Measurements from ENCODE around the gene CNTLN.
A peak's percentile ranks its signal among the peaks of the same experiment; 100 is the strongest.
"Not testable (repeated sequence)": the region's sequence is repeated elsewhere in the genome, so short reads cannot be mapped to it uniquely, and the experiment has no call there.

The CNTLN gene

GRCh38 chr9:17134396-17135294, at the start of gene CNTLN:
CNTLN (plus strand) TSS chr9:17135040; CDS start chr9:17135066, 26 bp downstream.
- DNase-seq, result peak; percentile 96

GRCh38 chr9:17088566-17088965, 46.3 kb upstream of the CNTLN start:
- DNase-seq, result no peak

- DNase-seq, result no peak
Observed at GRCh38 chr9:17090041-17090440, 44.8 kb upstream of the CNTLN start.

- DNase-seq, result no peak
Observed at GRCh38 chr9:17116400-17116837, 18.4 kb upstream of the CNTLN start.

DNA sequence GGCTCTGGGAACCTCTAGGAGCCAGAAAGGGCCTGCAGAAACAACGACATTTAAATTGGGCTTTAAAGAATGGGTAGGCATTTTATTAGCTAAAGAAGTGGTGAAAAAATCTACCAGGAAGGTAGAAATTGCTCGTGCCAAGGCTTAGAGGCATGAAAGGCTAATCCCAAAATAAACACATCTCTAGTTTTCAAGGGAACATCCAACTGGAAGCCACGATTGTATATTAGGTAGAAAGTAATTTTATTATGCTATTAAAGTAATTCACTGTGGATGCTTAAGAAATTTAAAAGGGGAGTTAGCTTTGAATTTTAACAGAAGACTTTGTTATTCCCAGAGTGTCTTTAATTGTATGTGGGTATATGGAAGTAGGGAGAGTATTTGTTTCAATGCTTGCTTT, 17.5 kb upstream of the CNTLN start:
- DNase-seq, result no peak

DNA sequence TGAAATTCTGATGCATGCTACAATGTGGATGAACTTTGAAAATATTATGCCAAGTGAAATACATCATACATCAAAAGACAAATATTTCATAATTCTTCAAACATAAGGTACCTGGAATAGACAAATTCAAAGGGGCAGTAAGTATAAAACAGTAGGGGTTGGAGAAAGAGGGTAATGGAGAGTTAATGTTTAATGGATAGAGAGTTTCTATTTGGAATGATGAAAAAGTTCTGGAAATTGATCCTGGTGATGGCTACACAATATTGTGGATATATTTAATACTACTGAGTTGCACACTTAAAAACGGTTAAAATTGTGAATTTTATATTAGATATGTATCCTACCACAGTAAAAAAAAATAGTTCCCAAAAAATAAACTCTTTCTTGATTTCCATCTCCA, 14.6 kb upstream of the CNTLN start:
- DNase-seq, result no peak

DNA sequence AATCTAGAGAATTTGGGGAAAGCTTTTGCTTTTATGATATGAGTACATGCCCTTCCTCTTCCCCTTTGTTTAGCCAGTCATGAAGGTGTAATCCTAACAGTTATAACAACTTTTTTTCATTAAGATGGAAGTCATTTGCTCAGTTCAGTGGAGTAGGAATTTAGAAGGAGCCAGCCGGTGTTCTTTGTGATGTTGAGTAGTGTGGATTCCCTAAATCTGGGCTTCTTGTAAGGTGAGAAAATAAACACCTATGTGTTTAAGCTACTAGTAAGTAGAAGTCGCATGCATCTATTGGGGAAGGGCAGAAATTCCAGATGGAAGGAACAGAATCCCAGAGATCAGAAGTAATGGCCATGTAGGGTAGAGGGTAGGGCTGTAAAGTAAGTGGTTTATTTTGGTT, 13.6 kb upstream of the CNTLN start:
- no peak for DNase-seq

- no peak for DNase-seq
Observed at GRCh38 chr9:17130291-17130690, 4.5 kb upstream of the CNTLN start.

DNA sequence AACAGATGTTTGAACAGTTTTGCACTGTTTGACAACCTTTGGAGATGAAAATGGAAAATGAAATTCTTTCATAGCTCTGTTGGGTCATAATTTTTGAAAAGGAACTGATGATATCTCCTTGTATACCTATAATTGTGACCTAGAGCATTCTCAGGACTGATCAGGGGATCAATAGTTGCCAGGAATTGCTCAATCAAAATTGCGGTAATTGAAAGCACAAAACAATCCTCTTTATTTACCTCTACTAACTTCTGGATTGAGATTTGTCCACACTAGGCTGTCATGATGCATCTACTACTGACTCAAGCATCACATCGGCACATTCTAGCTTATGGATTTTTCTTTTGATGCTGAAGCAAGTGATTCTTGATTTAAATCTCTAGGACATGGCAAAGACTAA, 4.1 kb upstream of the CNTLN start:
- no peak for DNase-seq

DNA sequence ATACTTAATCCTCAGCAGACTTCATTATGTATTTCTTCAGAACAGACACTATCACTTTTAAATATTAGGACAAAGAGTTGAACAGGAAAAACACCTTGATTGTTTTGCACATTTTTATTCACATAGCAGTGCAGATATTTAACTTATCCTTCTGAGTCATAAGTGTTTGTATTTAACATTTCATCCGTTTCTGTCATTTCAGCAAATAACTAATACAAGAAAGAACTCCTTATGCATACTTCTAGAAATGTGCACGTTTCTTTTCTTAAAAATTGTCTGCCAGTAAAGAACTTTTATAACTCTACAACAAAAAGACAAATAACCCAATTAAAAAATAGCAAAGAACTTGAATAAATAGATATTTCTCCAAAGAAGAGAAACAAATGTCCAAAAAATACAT, 3.3 kb upstream of the CNTLN start:
- no peak for DNase-seq

DNA sequence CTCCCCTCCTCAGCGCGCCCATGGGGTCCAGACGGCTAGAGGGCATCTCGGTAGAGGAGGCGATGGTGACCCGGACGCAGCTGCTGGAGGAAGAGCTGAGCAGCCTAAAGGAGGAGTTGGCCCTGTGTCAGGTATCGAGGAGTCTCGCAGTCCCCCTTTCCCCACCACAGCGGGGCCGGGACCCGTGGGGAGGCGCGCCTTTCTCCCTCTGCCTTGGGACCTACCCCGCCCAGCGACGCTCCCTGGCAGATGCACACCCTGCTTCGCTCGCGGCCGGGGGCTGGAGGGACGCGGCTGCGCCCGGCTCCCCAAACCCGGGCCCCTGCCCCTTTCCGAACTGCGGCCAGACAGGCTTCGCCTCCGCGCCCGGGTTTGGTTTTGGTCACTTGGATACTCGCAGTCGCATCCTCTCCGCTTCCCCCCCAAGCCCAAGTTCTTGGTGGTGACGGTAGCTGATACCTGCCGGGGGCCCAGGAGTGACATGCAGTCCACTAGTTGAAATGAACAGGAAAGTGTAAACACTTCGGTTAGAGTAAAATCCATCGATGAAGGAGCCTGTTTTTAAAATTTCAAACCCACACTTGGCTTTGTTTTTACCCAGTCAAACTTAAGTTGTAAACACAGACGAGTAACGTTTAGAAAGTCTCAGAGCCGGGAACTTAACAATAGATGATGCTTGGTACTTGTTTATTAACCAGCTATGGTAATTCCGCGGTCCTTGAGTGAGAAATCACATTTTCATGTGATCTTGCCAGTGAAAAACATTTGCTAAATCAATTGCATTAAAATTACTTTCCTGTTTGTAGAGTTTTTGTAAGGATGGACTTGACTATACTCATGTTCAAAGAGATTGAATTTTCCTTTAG, 688 bp downstream of the CNTLN start:
- peak; percentile 89 for DNase-seq

- no peak for DNase-seq
Observed at GRCh38 chr9:17137566-17137965, 2.7 kb downstream of the CNTLN start.

DNA sequence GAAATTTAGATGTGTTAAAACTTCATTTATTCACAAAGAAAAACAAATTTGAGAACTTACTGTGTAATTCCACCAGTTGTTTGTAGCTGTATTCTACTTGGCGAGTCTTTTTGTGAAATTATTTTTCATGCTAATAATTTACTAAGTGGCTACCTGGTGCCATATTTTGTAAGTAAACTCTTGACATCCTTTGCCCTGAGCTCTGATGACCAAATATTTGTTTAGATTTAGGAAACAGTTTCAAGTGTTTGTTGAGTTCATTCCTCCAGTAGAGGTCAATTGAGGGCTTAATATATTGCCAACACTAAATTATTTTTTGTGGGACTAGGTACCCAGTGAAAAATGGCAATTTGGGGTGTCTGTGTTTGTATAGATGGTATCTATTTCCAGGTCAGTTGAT, 3.7 kb downstream of the CNTLN start:
- no peak for DNase-seq

- no peak for DNase-seq
Observed at GRCh38 chr9:17140418-17140817, 5.6 kb downstream of the CNTLN start.

GRCh38 chr9:17148324-17148723, 13.5 kb downstream of the CNTLN start:
- no peak for DNase-seq

DNA sequence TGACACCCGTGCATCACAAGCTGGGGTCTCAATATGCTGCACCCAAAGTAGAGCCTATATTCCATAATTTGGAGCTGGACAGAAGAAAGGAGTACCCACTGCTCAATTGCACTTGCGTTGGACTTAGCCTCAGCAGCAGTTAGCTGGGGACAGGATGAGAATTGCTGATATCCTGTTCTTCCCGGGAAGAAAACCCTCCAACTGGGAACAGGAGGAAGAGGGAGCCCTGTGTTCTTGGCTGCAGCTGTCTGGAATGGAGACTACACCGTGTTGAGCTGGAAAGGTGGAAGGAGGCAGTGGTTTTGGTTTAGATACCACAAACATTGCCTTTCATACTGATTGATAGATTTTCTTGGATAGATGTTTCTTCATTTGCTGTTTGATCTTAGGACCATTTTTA, 24.6 kb downstream of the CNTLN start:
- DNase-seq, result no peak

- no peak for DNase-seq
Observed at GRCh38 chr9:17160327-17160726, 25.5 kb downstream of the CNTLN start.

DNA sequence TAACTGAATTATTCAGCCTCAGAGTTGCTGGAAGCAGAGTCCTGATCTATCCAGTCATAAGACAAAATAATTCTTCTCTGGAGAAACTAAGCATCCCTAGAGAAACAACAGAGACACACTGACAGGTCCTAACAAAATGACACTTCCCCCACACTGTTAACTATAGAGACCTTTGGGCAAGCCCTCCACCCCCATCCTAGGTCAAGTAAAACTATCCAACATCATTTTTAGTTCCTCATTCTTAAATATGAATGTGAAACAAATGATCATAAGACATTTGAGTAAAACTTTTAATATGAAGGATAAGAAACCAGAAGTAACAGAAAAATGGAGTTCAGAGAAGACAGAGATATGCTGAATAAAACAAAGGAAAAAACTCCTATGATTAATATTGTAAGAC, 30.9 kb downstream of the CNTLN start:
- DNase-seq, result no peak

GRCh38 chr9:17166346-17166745, 31.5 kb downstream of the CNTLN start:
- DNase-seq, result no peak

DNA sequence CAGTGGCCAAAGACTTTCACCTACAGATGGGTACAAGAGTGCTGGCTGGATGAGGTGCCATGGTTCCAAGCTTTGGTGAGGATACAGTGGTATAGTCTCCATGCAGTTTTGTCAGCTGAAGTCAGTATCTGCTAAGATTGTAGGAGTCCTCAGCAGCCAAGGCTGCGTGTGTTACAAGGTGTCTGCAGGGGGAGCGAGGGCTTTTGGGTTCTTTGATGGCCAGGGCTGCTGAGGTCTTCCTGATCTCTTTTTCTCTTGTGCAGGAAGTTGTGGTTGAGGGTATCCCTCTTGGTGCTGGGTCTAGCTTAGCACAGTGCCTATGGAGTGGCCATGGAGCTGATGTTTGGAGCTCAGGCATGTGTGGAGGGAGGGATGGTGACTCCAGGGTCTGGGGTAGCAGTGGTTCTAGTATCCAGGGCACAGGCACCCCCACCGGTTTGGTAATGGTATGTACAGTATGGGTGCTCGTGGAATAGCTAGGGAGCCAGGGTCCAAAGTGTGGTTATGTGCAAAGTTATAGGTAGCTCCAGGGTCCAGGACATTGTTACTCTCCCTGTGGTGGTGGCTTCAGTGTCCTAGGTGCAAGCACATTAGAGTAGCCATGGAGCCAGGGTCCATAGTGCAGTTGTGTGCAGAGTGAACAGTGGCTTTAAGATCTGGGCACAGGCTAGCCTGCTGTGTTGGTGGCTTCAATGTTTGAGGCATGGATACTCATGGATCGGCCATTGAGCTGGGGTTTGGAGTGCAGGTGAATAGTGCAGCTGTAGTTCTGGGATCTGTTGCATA, 36.7 kb downstream of the CNTLN start:
- DNase-seq, result no peak

DNA sequence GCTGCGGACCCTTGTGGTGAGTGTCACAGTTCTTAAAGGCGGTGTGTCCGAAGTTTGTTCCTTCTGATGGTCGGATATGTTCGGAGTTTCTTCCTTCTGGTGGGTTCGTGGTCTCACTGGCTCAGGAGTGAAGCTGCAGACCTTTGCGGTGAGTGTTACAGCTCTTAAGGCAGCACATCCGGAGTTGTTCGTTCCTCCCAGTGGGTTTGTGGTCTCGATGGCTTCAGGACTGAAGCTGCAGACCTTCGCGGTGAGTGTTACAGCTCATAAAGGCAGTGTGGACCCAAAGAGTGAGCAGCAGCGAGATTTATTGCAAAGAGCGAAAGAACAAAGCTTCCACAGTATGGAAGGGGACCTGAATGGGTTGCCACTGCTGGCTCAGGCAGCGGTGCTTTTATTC, 42.7 kb downstream of the CNTLN start:
- not testable (repeated sequence) for DNase-seq

- DNase-seq, result no peak
Observed at GRCh38 chr9:17185481-17186029, 50.7 kb downstream of the CNTLN start.

DNA sequence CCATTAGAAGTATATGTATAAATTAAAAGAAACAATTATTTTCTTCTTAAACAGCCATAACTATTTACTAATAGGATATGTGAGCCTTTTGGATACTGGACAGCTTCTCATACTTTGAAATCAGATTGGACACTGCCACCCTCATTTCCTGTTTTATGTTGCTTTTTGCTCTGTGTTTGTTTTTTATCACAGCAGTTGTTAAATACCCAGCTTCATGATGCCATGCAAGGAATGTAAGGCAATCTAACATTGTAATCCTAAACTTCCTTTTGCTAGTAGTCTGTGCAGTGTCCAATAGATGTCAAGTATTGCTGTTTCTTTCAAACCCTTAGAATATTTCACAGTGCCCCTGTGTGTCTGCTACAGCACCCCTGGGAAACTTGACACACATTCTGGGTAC, 56.2 kb downstream of the CNTLN start:
- DNase-seq, result no peak

Measured in retina (tissue), 1 donor.